Vagina (tissue), 2 donors: ENCODE measurements around the gene GPATCH11.

Source experiments
- CTCF ChIP-seq, 3 experiments: fragments of 450-650 bp in 2 of 3; fragments of 200-600 bp in 1 of 3; sonication (generic) in 1 of 3; IDR thresholded peaks; one replicate each; pipeline ENCODE4 v1.5.1; 2017 to 2019; ENCODE audit warnings: antibody characterized with exemption in 3 of 3, mild to moderate bottlenecking in 2 of 3, moderate library complexity in 2 of 3
- POLR2AphosphoS5 ChIP-seq, 2 donors: sonication (generic); formaldehyde crosslinking; IDR thresholded peaks; one replicate each; pipeline ENCODE4 v1.9.0; 2017; ENCODE audit warnings: antibody characterized with exemption in 2 of 2, mild to moderate bottlenecking in 2 of 2, low read depth in 1 of 2; ENCODE audit not compliant: insufficient read depth in 1 of 2

- TF ChIP-seq CTCF (IDR thresholded peaks at IDR 0.05) (no peak), POLR2AphosphoS5 (IDR thresholded peaks at IDR 0.05; ENCODE audit: insufficient read depth in 1 of 2, low read depth in 1 of 2) (no peak)
These were observed 13.4 kb upstream of the GPATCH11 start for GRCh38 chr2:37070931-37071330.
